Left ventricle myocardium inferior (tissue), 1 donor: ENCODE data around the gene SETDB1. TPM values are rescaled to one million over a fixed set of nuclear protein-coding genes. Genes with fewer than 3 reads are reported as not detected.
"Not testable (repeated sequence)": the region's sequence is repeated elsewhere in the genome, so short reads cannot be mapped to it uniquely, and the experiment has no call there.

Experiments
- DNase-seq: peaks from one replicate; pipeline ENCODE4 v3.0.0-alpha.2; 2020
- H3K27ac ChIP-seq: fragments of 200-600 bp; replicated peaks from 2 replicates; pipeline ENCODE4 v1.8.0; 2021
- H3K27me3 ChIP-seq: fragments of 200-600 bp; 2 replicates; pipeline ENCODE4 v1.8.0; 2021; ENCODE audit warnings: low read depth
- H3K36me3 ChIP-seq: fragments of 200-600 bp; 2 replicates; pipeline ENCODE4 v1.8.0; 2021
- H3K4me1 ChIP-seq: fragments of 200-600 bp; 2 replicates; pipeline ENCODE4 v1.8.0; 2021
- H3K4me3 ChIP-seq: fragments of 200-600 bp; 2 replicates; pipeline ENCODE4 v1.8.0; 2021; ENCODE audit warnings: mild to moderate bottlenecking, moderate library complexity
- H3K9me3 ChIP-seq: fragments of 200-600 bp; replicated peaks from 2 replicates; pipeline ENCODE4 v1.8.0; 2021
- intact Hi-C: fragments of 100-400 bp; cut with micrococcal nuclease; formaldehyde crosslinking; loops from one replicate; pipeline ENCODE4 v1.11.0; 2022
- total RNA-seq: library from RNA; stranded (reverse); fragmentation: NEBNext Ultra II Directional; extraction: Animal tissue kit (Norgen Biotek cat#: 25700); gene quantifications from one replicate; pipeline ENCODE4 v1.2.1, GENCODE V29; 2021
- TF ChIP-seq, protein P1 (sequence below): fragments of 200-600 bp; IDR thresholded peaks from 2 replicates; pipeline ENCODE4 v1.8.0; 2021; ENCODE audit warnings: antibody characterized with exemption, mild to moderate bottlenecking, borderline replicate concordance
- donor health status: DM: no; HTN: yes; CAD: no; lungs with severe emphysema.

Gene SETDB1
- total RNA-seq, 1 donor from 2014 or later, result 17.2 TPM

- DNase-seq, result no peak
- no peaks in the 10 kb centered on the region for H3K27me3 ChIP-seq
- H3K4me3 ChIP-seq, result no peak overlapping the region
- no peaks in the 10 kb centered on the region for H3K36me3 ChIP-seq
- no peaks in the 10 kb centered on the region for H3K4me1 ChIP-seq
- no peak overlapping the region for H3K27ac ChIP-seq
- H3K9me3 ChIP-seq, result no peaks in the 10 kb centered on the region
- intact Hi-C loops, result no loop called here
- TF ChIP-seq, protein P1, sequence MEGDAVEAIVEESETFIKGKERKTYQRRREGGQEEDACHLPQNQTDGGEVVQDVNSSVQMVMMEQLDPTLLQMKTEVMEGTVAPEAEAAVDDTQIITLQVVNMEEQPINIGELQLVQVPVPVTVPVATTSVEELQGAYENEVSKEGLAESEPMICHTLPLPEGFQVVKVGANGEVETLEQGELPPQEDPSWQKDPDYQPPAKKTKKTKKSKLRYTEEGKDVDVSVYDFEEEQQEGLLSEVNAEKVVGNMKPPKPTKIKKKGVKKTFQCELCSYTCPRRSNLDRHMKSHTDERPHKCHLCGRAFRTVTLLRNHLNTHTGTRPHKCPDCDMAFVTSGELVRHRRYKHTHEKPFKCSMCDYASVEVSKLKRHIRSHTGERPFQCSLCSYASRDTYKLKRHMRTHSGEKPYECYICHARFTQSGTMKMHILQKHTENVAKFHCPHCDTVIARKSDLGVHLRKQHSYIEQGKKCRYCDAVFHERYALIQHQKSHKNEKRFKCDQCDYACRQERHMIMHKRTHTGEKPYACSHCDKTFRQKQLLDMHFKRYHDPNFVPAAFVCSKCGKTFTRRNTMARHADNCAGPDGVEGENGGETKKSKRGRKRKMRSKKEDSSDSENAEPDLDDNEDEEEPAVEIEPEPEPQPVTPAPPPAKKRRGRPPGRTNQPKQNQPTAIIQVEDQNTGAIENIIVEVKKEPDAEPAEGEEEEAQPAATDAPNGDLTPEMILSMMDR, result no peak
Observed at GRCh38 chr1:150890033-150890416, 36.1 kb upstream of the SETDB1 start.

DNA sequence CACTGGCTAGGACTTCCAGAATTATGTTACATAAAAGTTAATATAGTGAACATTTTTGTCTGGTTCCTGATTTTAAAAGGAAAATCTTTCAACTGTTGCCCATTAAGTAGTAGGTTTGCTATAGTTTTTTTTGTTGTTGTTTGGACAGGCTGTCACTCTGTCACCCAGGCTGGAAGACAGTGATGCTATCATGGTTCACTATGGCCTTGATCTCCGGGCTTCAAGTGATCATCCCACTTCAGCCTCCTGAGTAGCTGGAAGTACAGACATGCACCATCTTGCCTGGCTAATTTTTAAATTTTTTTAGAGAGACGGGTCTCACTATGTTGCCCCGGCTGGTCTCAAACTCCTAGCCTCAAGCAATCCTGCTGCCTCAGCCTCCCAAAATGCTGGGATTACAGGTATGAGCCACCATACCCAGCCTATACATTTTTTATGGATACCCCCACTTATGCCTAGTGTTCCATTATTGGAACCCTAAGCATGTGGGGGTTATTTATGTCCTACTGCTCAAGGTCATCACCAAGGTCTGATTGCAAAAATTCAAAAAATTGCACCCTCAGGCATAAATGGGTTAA is 32.7 kb upstream of the SETDB1 start:
- no peaks in the 10 kb centered on the region for H3K4me1 ChIP-seq
- intact Hi-C loops, result no loop called here
- no peak overlapping the region for H3K4me3 ChIP-seq
- H3K36me3 ChIP-seq, result no peaks in the 10 kb centered on the region
- no peak for DNase-seq
- no peaks in the 10 kb centered on the region for H3K27me3 ChIP-seq
- no peak overlapping the region for H3K27ac ChIP-seq
- no peaks in the 10 kb centered on the region for H3K9me3 ChIP-seq
- TF ChIP-seq, protein P1, result no peak

DNA sequence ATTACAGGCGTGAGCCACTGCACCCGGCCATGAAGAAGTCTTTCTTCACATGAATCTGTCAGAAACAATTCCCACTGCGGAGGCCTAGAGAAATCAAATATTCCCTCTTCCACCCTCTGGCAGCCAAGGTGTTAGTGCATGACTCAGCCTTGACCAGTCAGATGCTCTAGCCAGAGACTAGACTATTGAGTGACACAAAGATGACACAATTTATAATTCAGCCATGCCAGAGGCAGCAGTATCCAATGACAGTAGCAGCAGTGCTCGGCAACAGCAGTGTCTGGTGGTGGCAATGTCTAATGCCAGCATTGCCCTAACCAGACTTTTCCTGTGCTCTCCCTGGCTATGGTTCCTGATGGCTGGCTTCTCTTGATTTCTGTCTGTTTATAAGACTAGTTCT is 30.5 kb upstream of the SETDB1 start:
- no peak overlapping the region for H3K27ac ChIP-seq
- H3K4me3 ChIP-seq, result no peak overlapping the region
- no peak for DNase-seq

GRCh38 chr1:150899795-150900194 is 26.4 kb upstream of the SETDB1 start:
- H3K27ac ChIP-seq, intact Hi-C loops, H3K27me3 ChIP-seq, H3K9me3 ChIP-seq, DNase-seq, H3K4me1 ChIP-seq, H3K36me3 ChIP-seq, H3K4me3 ChIP-seq: not testable (repeated sequence)

More for the DNA sequence above, 30.5 kb upstream of the SETDB1 start:
- TF ChIP-seq, protein P1, result no peak
- H3K9me3 ChIP-seq, result no peaks in the 10 kb centered on the region
- H3K36me3 ChIP-seq, result no peaks in the 10 kb centered on the region
- intact Hi-C loops, result no loop called here
- no peaks in the 10 kb centered on the region for H3K27me3 ChIP-seq
- no peaks in the 10 kb centered on the region for H3K4me1 ChIP-seq

GRCh38 chr1:150902346-150902745 is 23.8 kb upstream of the SETDB1 start:
- no peak overlapping the region for H3K27ac ChIP-seq
- TF ChIP-seq, protein P1, result no peak
- DNase-seq, result no peak
- no peaks in the 10 kb centered on the region for H3K36me3 ChIP-seq
- no peaks in the 10 kb centered on the region for H3K9me3 ChIP-seq
- no peaks in the 10 kb centered on the region for H3K27me3 ChIP-seq
- intact Hi-C loops, result no loop called here
- no peak overlapping the region for H3K4me3 ChIP-seq
- no peaks in the 10 kb centered on the region for H3K4me1 ChIP-seq

DNA sequence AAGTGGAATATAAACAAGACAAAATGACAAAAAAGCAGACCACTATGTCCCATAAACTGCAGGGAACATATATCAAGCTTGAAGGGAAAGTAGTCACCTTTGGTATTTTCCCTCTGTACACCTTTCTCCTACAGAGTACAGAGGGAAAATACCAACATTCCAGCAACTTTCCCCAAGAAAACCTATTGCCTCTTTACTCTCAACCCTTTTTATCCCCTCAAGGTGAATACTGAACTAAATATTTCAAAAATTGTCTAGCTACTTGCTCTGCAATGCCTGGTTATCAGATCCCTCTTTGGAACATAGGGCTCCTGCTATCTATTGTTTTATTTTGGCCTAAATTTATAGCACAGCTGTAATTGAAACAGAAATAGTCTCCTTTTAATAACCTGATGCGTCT is 23.4 kb upstream of the SETDB1 start:
- Histone ChIP-seq H3K4me1 (no peaks in the 10 kb centered on the region), H3K9me3 (no peaks in the 10 kb centered on the region), H3K36me3 (no peaks in the 10 kb centered on the region), H3K27me3 (no peaks in the 10 kb centered on the region), H3K27ac (no peak overlapping the region), H3K4me3 (no peak overlapping the region)
- intact Hi-C loops, result no loop called here
- DNase-seq, result no peak
- TF ChIP-seq, protein P1, result no peak
